GM21576 (cell line): ENCODE measurements around the gene EPX.

ENCODE experiments used
- ATAC-seq: cut with Tn5 transposase; IDR thresholded peaks from one replicate; pipeline ENCODE4 v1.9.1; 2021; ENCODE audit warnings: mild to moderate bottlenecking, moderate library complexity; ENCODE audit not compliant: unreplicated experiment

Gene EPX

GRCh38 chr17:58224315-58224714 is 31.8 kb downstream of the EPX start:
- ATAC-seq, result no peak

GRCh38 chr17:58227733-58228132 is 35.2 kb downstream of the EPX start:
- ATAC-seq, result no peak

- no peak for ATAC-seq
Measured at GRCh38 chr17:58228679-58229078, 36.2 kb downstream of the EPX start.

- no peak for ATAC-seq
Measured at GRCh38 chr17:58229384-58229783, 36.9 kb downstream of the EPX start.

GRCh38 chr17:58229881-58230280 is 37.4 kb downstream of the EPX start:
- ATAC-seq, result no peak

GRCh38 chr17:58231641-58232040 is 39.1 kb downstream of the EPX start:
- ATAC-seq, result no peak

GRCh38 chr17:58232707-58233156 is 40.2 kb downstream of the EPX start:
- ATAC-seq, result peak; percentile 66

GRCh38 chr17:58233543-58233942 is 41.0 kb downstream of the EPX start:
- peak; percentile 63 for ATAC-seq

GRCh38 chr17:58234512-58234911 is 42.0 kb downstream of the EPX start:
- no peak for ATAC-seq

GRCh38 chr17:58235821-58236220 is 43.3 kb downstream of the EPX start:
- no peak for ATAC-seq

GRCh38 chr17:58236394-58236793 is 43.9 kb downstream of the EPX start:
- ATAC-seq, result no peak

- no peak for ATAC-seq
Measured at GRCh38 chr17:58238147-58238634, 45.7 kb downstream of the EPX start, which contains the start of gene LPO. TSS of gene LPO (plus strand) at chr17:58238584. CDS start at chr17:58242980, 4,396 bp downstream.

- ATAC-seq, result no peak
Measured at GRCh38 chr17:58239987-58240386, 47.5 kb downstream of the EPX start.

- no peak for ATAC-seq
Measured at GRCh38 chr17:58242171-58242784, 49.8 kb downstream of the EPX start.

- no peak for ATAC-seq
Measured at GRCh38 chr17:58244963-58245362, 52.4 kb downstream of the EPX start.

- ATAC-seq, result no peak
Measured at GRCh38 chr17:58245428-58246103, 53.0 kb downstream of the EPX start.

GRCh38 chr17:58246104-58246740 is 53.7 kb downstream of the EPX start:
- ATAC-seq, result no peak

- no peak for ATAC-seq
Measured at GRCh38 chr17:58246781-58247180, 54.3 kb downstream of the EPX start.

- ATAC-seq, result no peak
Measured at GRCh38 chr17:58247511-58248363, 55.2 kb downstream of the EPX start.

GRCh38 chr17:58248955-58249269 is 56.4 kb downstream of the EPX start:
- ATAC-seq, result no peak
